HL-60 (cell line): ENCODE results near the gene NINJ1.

Experiments used
- CTCF ChIP-seq: IDR thresholded peaks from one replicate; pipeline ENCODE4 v1.5.1; 2011; ENCODE audit warnings: low read length, control low read depth, inconsistent platforms; ENCODE audit not compliant: insufficient read depth
- GABPA ChIP-seq: IDR thresholded peaks from 2 replicates; pipeline ENCODE4 v1.6.1; 2012; ENCODE audit warnings: low read depth
- POLR2AphosphoS5 ChIP-seq: IDR thresholded peaks from 2 replicates; pipeline ENCODE4 v1.6.1; 2012; ENCODE audit warnings: low read depth
- REST ChIP-seq: IDR thresholded peaks from 2 replicates; pipeline ENCODE4 v1.6.1; 2012; ENCODE audit warnings: low read depth; ENCODE audit not compliant: insufficient replicate concordance
- SPI1 ChIP-seq: IDR thresholded peaks from 2 replicates; pipeline ENCODE4 v1.6.1; 2012; ENCODE audit warnings: low read depth, mild to moderate bottlenecking, borderline replicate concordance

- TF ChIP-seq POLR2AphosphoS5 (no peak), CTCF (no peak), REST (no peak), GABPA (no peak), SPI1 (no peak)
These were observed 36.5 kb upstream of the NINJ1 start for GRCh38 chr9:93170571-93170970.
